ENCODE results near the gene CD99L2. TPM values are rescaled to one million over a fixed set of nuclear protein-coding genes. Genes with fewer than 3 reads are reported as not detected.

The CD99L2 gene
- total and polyA plus RNA-seq, 4 donors: 9.7 to 39.8 (median 23.8) TPM

DNA sequence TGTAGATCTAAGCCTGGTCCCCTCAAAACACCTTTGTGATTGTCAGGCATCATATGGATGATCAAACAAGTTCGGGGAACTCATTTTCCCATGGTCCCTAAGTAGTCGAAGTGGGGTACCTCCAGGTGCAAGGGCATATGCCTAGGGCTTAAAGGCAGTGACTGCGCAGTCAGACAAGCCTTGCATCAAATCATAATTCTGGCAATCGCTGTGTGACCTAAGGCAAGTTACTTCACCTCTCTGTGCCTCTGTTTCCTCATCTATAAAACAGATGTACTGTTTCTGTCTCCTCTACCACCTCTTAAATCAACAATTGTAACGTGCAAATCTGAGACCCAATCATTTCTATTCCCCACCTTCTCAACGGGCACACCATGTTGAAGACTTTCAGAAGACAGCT is 1.8 kb downstream of the CD99L2 start:
- no peaks in the 10 kb centered on the region for H3K9me3 ChIP-seq (ENCODE audit: control insufficient read depth in 4 of 4, low read length in 3 of 4)
- no peak overlapping the region for H3K4me3 ChIP-seq (ENCODE audit: low read depth in 1 of 3, low read length in 3 of 3)
- H3K27me3 ChIP-seq (ENCODE audit: control insufficient read depth in 4 of 4, insufficient read depth in 4 of 4, low read length in 3 of 4): no peaks in the 10 kb centered on the region
- H3K9ac ChIP-seq (ENCODE audit: low read depth in 1 of 2, low read length in 2 of 2): no peak overlapping the region
- DNase-seq (ENCODE audit: low spot score): no peak
- H3K27ac ChIP-seq (ENCODE audit: low read depth in 1 of 2, low read length in 2 of 2): no peak overlapping the region
- TF ChIP-seq EGR1 (IDR thresholded peaks at IDR 0.05; ENCODE audit: low read depth in 2 of 2) (no peak), GABPA (IDR thresholded peaks at IDR 0.05 in 1 of 2, conservative IDR thresholded peaks at IDR 0.05 in 1 of 2) (no peak), HNF4G (IDR thresholded peaks at IDR 0.05) (no peak), RXRA (IDR thresholded peaks at IDR 0.05) (no peak), FOXA2 (IDR thresholded peaks at IDR 0.05) (no peak), RAD21 (IDR thresholded peaks at IDR 0.05) (no peak), SP1 (IDR thresholded peaks at IDR 0.05) (no peak)
- TF ChIP-seq, protein P1, sequence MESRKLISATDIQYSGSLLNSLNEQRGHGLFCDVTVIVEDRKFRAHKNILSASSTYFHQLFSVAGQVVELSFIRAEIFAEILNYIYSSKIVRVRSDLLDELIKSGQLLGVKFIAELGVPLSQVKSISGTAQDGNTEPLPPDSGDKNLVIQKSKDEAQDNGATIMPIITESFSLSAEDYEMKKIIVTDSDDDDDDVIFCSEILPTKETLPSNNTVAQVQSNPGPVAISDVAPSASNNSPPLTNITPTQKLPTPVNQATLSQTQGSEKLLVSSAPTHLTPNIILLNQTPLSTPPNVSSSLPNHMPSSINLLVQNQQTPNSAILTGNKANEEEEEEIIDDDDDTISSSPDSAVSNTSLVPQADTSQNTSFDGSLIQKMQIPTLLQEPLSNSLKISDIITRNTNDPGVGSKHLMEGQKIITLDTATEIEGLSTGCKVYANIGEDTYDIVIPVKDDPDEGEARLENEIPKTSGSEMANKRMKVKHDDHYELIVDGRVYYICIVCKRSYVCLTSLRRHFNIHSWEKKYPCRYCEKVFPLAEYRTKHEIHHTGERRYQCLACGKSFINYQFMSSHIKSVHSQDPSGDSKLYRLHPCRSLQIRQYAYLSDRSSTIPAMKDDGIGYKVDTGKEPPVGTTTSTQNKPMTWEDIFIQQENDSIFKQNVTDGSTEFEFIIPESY (IDR thresholded peaks at IDR 0.05): no peak
- over 99% methylated on average over 6 of the region's 6 CpGs for WGBS
- H3K36me3 ChIP-seq (ENCODE audit: control insufficient read depth in 4 of 4, insufficient read depth in 3 of 4, low read depth in 1 of 4, low read length in 3 of 4): no peaks in the 10 kb centered on the region
- H3K4me1 ChIP-seq (ENCODE audit: control insufficient read depth in 4 of 4, insufficient read depth in 4 of 4, low read length in 3 of 4): peaks cover 0 to 4% (median 1%) of the 10 kb centered on the region in 4 donors

DNA sequence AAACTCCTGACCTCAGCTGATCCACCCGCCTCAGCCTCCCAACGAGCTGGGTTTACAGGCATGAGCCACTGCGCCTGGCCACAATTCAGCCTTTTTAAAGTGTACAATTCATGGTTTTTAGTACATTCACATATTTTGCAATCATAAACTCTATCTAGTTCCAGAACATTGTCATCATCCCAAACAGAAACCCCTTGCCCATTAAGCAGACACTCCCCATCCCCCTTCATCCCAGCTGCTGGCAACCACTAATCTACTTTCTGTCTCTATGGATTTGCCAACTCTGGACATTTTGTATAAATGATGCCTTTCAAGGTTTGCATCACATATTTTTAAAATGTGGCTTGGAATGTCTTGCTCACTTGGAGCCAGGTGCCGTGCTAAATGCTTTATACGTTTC is 4.5 kb downstream of the CD99L2 start:
- WGBS: 95% methylated on average over 5 of the region's 5 CpGs
- Histone ChIP-seq H3K27me3 (ENCODE audit: control insufficient read depth in 4 of 4, insufficient read depth in 4 of 4, low read length in 3 of 4) (no peaks in the 10 kb centered on the region), H3K9ac (ENCODE audit: low read depth in 1 of 2, low read length in 2 of 2) (no peak overlapping the region), H3K9me3 (ENCODE audit: control insufficient read depth in 4 of 4, low read length in 3 of 4) (no peaks in the 10 kb centered on the region), H3K36me3 (ENCODE audit: control insufficient read depth in 4 of 4, insufficient read depth in 3 of 4, low read depth in 1 of 4, low read length in 3 of 4) (no peaks in the 10 kb centered on the region), H3K27ac (ENCODE audit: low read depth in 1 of 2, low read length in 2 of 2) (no peak overlapping the region), H3K4me1 (ENCODE audit: control insufficient read depth in 4 of 4, insufficient read depth in 4 of 4, low read length in 3 of 4) (peaks cover 0 to 4% (median 1%) of the 10 kb centered on the region in 4 donors), H3K4me3 (ENCODE audit: low read depth in 1 of 3, low read length in 3 of 3) (no peak overlapping the region)
- TF ChIP-seq, protein P2, sequence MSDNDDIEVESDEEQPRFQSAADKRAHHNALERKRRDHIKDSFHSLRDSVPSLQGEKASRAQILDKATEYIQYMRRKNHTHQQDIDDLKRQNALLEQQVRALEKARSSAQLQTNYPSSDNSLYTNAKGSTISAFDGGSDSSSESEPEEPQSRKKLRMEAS (IDR thresholded peaks at IDR 0.05): no peak
- no peak for TF ChIP-seq TAF1 (conservative IDR thresholded peaks at IDR 0.05)
- TF ChIP-seq, protein P3, sequence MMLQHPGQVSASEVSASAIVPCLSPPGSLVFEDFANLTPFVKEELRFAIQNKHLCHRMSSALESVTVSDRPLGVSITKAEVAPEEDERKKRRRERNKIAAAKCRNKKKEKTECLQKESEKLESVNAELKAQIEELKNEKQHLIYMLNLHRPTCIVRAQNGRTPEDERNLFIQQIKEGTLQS (IDR thresholded peaks at IDR 0.05): no peak
- TF ChIP-seq RAD21 (IDR thresholded peaks at IDR 0.05): no peak
- TF ChIP-seq HNF4G (IDR thresholded peaks at IDR 0.05): no peak
- TF ChIP-seq, protein P1 (IDR thresholded peaks at IDR 0.05): no peak
- TF ChIP-seq JUND (IDR thresholded peaks at IDR 0.05): no peak
- no peak for TF ChIP-seq FOXA1 (IDR thresholded peaks at IDR 0.05)
- TF ChIP-seq GABPA (IDR thresholded peaks at IDR 0.05 in 1 of 2, conservative IDR thresholded peaks at IDR 0.05 in 1 of 2): no peak
- no peak for TF ChIP-seq HNF4A (conservative IDR thresholded peaks at IDR 0.05)
- no peak for TF ChIP-seq YY1 (IDR thresholded peaks at IDR 0.05)
- no peak for TF ChIP-seq RXRA (IDR thresholded peaks at IDR 0.05)
- TF ChIP-seq, protein P4, sequence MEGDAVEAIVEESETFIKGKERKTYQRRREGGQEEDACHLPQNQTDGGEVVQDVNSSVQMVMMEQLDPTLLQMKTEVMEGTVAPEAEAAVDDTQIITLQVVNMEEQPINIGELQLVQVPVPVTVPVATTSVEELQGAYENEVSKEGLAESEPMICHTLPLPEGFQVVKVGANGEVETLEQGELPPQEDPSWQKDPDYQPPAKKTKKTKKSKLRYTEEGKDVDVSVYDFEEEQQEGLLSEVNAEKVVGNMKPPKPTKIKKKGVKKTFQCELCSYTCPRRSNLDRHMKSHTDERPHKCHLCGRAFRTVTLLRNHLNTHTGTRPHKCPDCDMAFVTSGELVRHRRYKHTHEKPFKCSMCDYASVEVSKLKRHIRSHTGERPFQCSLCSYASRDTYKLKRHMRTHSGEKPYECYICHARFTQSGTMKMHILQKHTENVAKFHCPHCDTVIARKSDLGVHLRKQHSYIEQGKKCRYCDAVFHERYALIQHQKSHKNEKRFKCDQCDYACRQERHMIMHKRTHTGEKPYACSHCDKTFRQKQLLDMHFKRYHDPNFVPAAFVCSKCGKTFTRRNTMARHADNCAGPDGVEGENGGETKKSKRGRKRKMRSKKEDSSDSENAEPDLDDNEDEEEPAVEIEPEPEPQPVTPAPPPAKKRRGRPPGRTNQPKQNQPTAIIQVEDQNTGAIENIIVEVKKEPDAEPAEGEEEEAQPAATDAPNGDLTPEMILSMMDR (IDR thresholded peaks at IDR 0.05; ENCODE audit: low read depth, low read length, missing input control): no peak
- no peak for DNase-seq (ENCODE audit: low spot score)
